Endothelial cell (in vitro differentiated cells): ENCODE data around the gene GON4L. TPM values are rescaled to one million over a fixed set of nuclear protein-coding genes. Genes with fewer than 3 reads are reported as not detected.
A peak's percentile ranks its signal among the peaks of the same experiment; 100 is the strongest.
"Not testable (repeated sequence)": the region's sequence is repeated elsewhere in the genome, so short reads cannot be mapped to it uniquely, and the experiment has no call there.

Experiments
- DNase-seq: peaks from one replicate; pipeline ENCODE4 v3.0.0; 2021; ENCODE audit warnings: low spot score
- H3K27ac Mint-ChIP-seq: one replicate; pipeline ENCODE4 v1.8.0; 2021; ENCODE audit warnings: mixed read lengths, inconsistent platforms; ENCODE audit not compliant: unreplicated experiment
- H3K27me3 Mint-ChIP-seq: one replicate; pipeline ENCODE4 v1.8.0; 2021; ENCODE audit warnings: mild to moderate bottlenecking, moderate library complexity, mixed read lengths, inconsistent platforms; ENCODE audit not compliant: unreplicated experiment
- H3K36me3 Mint-ChIP-seq: one replicate; pipeline ENCODE4 v1.8.0; 2021; ENCODE audit warnings: mild to moderate bottlenecking, low read depth, mixed read lengths, inconsistent platforms; ENCODE audit not compliant: unreplicated experiment
- H3K4me1 Mint-ChIP-seq: one replicate; pipeline ENCODE4 v1.8.0; 2021; ENCODE audit warnings: mild to moderate bottlenecking, mixed read lengths, inconsistent platforms; ENCODE audit not compliant: unreplicated experiment
- H3K4me3 Mint-ChIP-seq: one replicate; pipeline ENCODE4 v1.8.0; 2021; ENCODE audit warnings: mild to moderate bottlenecking, mixed read lengths, inconsistent platforms; ENCODE audit not compliant: unreplicated experiment
- H3K9me3 Mint-ChIP-seq: one replicate; pipeline ENCODE4 v1.8.0; 2021; ENCODE audit warnings: mixed read lengths, inconsistent platforms; ENCODE audit not compliant: unreplicated experiment
- total RNA-seq: library from RNA; stranded (reverse); fragmentation: NEBNext Ultra II Directional; extraction: Animal tissue kit (Norgen Biotek cat#: 25700); gene quantifications from one replicate; pipeline ENCODE4 v1.2.1, GENCODE V29; 2021; ENCODE audit not compliant: unreplicated experiment
- TF ChIP-seq, protein P1 (sequence below): fragments of 200-600 bp; sonication (generic); IDR thresholded peaks from one replicate; pipeline ENCODE4 v1.5.0; 2021; ENCODE audit warnings: antibody characterized with exemption; ENCODE audit not compliant: unreplicated experiment

Gene GON4L
- total RNA-seq, 1 donor from 2014 or later: 72.7 TPM

DNA sequence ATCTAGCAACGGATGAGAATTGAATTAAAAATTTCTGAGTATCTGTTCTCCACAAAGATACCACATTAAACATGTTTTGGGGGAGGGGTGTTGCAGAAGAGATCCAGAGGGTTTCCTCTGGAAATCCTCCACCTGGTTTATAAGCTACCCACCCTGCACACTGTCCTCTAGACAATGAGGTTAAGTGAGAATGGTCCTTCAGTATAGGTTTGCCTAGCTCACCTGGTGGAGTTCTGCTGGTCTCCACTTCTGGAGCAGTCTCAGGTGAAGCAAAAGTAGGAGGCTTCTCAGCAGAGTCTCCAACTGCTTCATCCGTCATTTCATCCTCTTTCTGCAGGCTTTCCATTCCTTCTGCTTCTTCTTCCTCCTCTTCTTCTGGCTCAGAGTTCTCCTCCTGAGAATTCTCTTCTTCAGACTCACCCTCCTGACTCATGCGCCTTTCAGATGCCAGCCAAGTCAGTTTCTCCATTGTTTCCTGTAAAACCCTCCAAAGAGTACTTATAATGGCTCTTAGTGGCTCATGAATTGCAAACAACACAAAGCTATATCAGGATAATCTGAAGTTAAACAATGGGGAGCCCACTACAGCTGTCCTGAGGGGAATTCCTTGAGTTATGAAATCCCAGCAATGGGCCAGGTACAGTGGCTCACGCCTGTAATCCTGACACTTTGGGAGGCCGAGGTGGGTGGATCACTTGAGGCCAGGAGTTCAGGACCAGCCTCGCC, 93.8 kb downstream of the GON4L start:
- not testable (repeated sequence) for H3K9me3 Mint-ChIP-seq, H3K4me3 Mint-ChIP-seq, H3K27me3 Mint-ChIP-seq, H3K4me1 Mint-ChIP-seq, H3K27ac Mint-ChIP-seq, DNase-seq
- peaks cover 53% of the 10 kb centered on the region for H3K36me3 Mint-ChIP-seq

DNA sequence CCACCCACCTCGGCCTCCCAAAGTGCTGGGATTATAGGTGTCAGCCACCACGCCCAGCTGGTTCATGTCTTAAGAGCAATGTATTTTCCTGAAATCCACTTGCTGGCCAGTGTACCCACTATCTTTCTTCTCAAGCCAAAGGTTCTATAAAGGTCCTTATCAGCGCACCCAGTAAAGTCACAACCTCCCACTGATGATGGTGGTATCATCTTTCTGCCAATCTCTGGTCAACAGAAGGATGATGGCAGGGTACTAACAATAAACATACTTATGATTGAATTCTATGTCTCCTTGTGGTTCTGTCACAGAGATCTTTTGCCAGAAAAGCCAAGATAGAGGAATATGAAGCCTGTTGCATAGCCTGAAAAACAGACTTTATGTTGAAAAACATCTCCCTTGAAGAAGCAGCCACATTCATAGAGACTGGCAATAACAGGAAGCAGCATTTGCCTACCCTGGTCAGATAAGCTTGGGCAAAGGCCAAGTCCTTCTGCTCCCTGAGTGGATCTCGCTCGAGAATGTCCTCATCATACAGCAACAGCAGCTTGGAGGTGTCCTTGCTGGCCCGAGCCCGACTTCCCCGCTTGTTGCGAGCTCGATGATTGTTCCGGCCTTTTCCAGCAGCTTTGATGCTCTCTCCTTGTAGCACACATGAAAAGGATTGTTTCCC, 95.1 kb downstream of the GON4L start:
- Mint-ChIP-seq H3K4me3 (peak overlapping the region; percentile 1), H3K9me3 (no peaks in the 10 kb centered on the region), H3K27me3 (peaks cover 3% of the 10 kb centered on the region), H3K4me1 (peaks cover 5% of the 10 kb centered on the region), H3K27ac (peak overlapping the region; percentile 21), H3K36me3 (peaks cover 54% of the 10 kb centered on the region)
- DNase-seq: no peak
- TF ChIP-seq, protein P1, sequence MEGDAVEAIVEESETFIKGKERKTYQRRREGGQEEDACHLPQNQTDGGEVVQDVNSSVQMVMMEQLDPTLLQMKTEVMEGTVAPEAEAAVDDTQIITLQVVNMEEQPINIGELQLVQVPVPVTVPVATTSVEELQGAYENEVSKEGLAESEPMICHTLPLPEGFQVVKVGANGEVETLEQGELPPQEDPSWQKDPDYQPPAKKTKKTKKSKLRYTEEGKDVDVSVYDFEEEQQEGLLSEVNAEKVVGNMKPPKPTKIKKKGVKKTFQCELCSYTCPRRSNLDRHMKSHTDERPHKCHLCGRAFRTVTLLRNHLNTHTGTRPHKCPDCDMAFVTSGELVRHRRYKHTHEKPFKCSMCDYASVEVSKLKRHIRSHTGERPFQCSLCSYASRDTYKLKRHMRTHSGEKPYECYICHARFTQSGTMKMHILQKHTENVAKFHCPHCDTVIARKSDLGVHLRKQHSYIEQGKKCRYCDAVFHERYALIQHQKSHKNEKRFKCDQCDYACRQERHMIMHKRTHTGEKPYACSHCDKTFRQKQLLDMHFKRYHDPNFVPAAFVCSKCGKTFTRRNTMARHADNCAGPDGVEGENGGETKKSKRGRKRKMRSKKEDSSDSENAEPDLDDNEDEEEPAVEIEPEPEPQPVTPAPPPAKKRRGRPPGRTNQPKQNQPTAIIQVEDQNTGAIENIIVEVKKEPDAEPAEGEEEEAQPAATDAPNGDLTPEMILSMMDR: no peak

DNA sequence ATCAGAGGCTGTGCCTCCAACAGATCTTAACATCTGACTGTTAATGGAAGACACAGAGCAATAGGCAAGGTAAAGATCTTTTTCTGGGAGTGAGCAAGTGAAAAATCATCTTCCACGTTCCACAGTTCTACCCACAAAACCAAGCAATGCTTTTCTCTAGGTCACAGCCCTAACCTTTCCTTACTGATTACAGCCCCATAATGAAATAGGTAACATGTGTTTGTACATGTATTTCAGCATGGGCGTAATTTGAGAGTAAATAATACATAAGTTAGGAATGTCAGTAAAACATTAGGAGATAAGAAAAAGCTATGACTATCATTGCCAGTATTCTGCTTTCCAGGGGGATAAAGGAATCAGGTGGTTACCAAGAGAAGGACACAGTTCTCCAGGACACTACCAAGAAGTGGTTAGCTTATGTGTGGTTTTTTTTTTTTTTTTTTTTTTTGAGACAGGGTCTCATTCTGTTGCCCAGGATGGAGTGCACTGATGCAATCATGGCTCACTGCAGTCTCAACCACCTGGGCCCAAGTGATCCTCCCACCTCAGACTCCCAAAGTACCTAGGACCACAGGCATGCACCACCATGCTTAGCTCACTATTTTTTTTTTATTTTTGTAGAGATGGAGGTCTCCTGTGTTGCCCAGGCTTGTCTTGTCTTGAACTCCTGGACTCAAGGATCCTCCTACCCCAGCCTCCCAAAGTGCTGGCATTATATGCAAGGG, 96.1 kb downstream of the GON4L start:
- no peaks in the 10 kb centered on the region for H3K9me3 Mint-ChIP-seq
- TF ChIP-seq, protein P1: no peak
- H3K27ac Mint-ChIP-seq: no peak overlapping the region
- H3K36me3 Mint-ChIP-seq: peaks cover 52% of the 10 kb centered on the region
- H3K4me3 Mint-ChIP-seq: no peak overlapping the region
- peaks cover 6% of the 10 kb centered on the region for H3K4me1 Mint-ChIP-seq
- peaks cover 3% of the 10 kb centered on the region for H3K27me3 Mint-ChIP-seq
- DNase-seq: no peak

DNA sequence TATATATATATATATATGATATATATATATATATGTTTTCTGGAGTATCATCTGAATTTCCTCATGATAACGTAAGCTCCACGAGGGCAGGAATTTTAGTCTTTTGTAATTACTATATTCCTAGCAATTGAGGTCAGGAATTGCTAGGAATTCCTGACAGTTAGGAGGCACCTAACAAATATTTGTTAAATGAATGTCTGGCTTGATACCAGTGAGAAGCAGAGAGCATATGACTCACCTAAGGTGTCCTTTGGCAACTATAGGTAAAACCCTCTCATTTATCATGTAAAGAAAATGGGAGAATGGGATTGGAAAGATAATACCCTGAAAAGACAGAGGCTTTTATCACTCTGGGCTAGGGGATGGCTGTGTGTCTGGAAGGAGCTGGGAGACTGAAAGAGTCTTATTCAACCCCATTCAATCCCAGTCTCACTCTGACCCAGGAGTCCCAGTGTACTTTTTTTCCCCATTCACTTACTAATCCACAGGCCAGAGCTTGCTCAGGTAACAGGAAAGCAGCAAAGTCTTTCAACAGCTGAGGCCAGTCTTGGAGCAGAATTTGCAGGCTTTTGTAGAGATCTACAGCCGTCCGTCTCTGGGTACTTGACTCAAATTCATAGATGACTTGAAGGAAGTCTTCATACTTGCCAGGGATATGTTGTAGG, 96.9 kb downstream of the GON4L start:
- Mint-ChIP-seq H3K27ac (no peak overlapping the region), H3K4me3 (no peak overlapping the region), H3K27me3 (peaks cover 1% of the 10 kb centered on the region), H3K36me3 (peaks cover 51% of the 10 kb centered on the region), H3K4me1 (peaks cover 6% of the 10 kb centered on the region), H3K9me3 (no peaks in the 10 kb centered on the region)
- no peak for DNase-seq
- TF ChIP-seq, protein P1: no peak

DNA sequence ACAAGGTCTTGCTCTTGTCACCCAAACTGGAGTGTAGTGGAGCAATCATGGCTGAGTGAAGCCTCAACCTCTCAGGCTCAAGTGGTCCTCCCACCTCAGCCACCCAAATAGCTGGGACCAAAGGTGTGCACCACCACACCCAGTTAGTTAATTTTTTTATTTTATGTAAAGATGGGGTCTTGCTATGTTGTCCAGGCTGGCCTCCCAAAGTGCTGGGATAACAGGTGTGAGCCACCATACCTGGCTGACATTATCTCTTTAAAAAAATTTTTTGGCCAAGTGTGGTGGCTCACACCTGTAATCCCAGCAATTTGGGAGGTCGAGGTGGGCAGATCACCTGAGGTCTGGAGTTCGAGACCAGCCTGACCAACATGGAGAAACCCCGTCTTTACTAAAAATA, 98.0 kb downstream of the GON4L start:
- not testable (repeated sequence) for H3K4me1 Mint-ChIP-seq, H3K27ac Mint-ChIP-seq, H3K9me3 Mint-ChIP-seq, DNase-seq, H3K27me3 Mint-ChIP-seq, H3K4me3 Mint-ChIP-seq
- H3K36me3 Mint-ChIP-seq: peaks cover 51% of the 10 kb centered on the region

DNA sequence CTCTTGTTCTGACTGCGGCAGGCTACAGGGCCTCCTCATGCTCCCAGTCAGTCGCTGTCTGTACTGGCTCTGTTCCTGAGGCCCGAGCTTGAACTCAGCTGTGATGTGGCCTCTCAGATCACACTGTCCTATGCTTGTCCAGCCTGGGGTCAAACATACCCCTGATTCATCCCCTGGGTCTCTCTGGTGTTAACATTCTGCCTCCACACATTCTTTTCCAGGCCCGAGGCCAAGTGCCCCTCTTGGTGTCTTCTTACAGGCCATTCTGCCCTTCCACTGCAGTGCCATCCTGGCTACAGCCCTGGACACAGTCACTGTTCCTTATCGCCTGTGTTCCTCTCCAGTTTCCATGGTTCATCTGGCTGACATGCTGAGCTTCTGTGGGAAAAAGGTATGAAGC, 108.9 kb downstream of the GON4L start:
- Mint-ChIP-seq H3K36me3 (peaks cover 21% of the 10 kb centered on the region), H3K4me3 (peak overlapping the region; percentile 59)
- H3K27ac Mint-ChIP-seq, H3K27me3 Mint-ChIP-seq, DNase-seq, H3K4me1 Mint-ChIP-seq, H3K9me3 Mint-ChIP-seq: not testable (repeated sequence)

DNA sequence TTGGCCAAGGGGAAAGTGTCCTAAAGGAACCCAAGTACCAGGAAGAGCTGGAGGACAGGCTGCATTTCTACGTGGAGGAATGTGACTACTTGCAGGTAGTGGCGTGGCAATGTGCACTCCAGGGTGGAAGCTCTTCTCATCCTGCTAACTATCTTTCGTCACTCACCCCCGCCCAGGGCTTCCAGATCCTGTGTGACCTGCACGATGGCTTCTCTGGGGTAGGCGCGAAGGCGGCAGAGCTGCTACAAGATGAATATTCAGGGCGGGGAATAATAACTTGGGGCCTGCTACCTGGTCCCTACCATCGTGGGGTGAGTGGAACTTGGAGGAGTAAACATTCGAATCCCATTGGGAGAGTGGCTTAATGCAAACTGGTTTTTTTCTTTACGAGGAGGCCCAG, 109.4 kb downstream of the GON4L start:
- H3K36me3 Mint-ChIP-seq: peaks cover 21% of the 10 kb centered on the region
- DNase-seq, H3K9me3 Mint-ChIP-seq, H3K4me3 Mint-ChIP-seq, H3K4me1 Mint-ChIP-seq, H3K27me3 Mint-ChIP-seq, H3K27ac Mint-ChIP-seq: not testable (repeated sequence)

DNA sequence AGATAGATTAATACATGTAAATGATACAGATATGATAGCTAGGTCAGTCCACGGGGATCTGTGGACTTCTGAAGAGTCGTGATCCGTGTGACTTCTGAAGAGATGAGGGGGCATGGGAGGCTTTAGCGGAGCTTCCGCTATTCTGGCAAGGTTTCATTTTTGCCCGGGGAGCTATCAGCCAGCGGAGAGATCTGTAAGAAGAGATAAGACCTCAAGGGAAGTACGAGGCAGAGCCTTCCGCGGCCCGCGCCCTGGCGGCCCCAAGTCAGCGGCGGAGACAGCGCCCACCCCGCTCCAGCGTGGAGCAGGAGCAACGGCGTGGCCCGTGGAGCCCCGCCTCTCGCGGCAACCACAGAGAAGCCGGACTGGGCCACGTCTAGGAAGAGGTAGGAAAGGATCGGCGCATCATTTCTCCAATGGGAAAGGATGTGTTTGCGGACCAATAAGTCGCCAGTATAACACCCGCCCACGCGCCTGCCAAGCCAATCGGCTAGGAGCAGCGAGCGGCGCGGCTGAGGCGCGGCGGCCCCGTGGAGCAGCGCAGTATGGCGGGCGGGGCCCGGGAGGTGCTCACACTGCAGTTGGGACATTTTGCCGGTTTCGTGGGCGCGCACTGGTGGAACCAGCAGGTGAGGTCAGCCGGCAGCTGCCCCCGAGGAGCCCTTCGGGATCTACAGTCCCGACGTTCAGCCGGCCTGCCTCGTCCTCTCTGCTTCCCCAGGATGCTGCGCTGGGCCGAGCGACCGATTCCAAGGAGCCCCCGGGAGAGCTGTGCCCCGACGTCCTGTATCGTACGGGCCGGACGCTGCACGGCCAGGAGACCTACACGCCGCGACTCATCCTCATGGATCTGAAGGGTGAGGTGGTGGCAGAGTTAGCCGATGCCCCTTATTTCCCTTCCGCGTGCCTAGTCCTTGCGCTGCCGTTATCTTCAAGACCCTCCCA, 111.5 kb downstream of the GON4L start:
- Mint-ChIP-seq H3K27ac (peak overlapping the region; percentile 93), H3K4me3 (peak overlapping the region; percentile 96), H3K36me3 (peaks cover 15% of the 10 kb centered on the region)
- H3K27me3 Mint-ChIP-seq, H3K4me1 Mint-ChIP-seq, H3K9me3 Mint-ChIP-seq: not testable (repeated sequence)
- DNase-seq: peak; percentile 86
